ENCODE results near the gene CAMK1. TPM values are rescaled to one million over a fixed set of nuclear protein-coding genes. Genes with fewer than 3 reads are reported as not detected.

Gene CAMK1
- total RNA-seq, 1 donor from 2014 or later = 42.5 TPM

DNA sequence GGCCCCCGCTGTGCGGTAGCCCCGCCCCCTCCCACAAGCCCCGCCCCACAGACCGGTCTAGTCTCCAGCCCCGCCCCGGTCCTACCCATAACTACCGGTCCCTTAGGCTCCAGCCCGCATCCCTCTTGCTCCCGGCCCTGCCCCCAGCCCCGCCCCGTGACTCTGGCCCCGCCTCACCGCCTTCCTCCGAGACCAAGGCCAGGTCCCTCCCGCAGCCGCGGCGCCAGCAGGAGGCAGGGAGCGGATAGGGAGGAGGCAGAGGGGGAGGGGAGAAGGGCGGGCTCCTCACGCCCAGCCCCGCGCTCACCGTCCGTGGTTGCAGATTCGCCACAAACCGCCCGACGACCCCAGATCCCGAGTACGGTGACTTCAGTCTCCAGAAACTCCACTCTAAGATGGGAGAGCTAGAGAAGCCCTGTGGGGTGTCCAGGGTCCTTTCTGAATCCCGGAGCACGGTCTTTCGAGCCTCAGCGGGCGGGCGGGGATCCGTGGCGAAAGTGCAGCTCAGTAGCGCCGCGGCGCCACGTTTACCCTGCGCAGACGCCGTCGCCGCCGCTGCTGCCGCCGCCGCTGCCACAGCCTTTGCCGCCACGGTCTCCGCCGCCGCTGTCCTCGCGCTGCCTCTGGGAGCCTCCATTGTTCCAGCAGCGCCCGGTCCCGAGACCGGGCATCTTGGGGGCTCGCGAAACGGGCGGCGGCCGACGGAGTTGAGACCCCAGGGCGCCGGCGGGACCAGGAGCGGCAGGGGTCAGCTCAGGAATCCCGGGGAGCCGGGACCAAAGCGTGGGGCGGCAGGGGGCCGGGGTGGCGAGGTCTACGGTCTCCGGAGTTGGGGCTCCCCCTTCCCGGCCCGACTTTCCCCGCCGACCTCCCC, 38.3 kb downstream of the CAMK1 start, which contains the start of gene BRPF1:
TSS of gene BRPF1 (plus strand) at position 530 of the 874 bp plus-strand sequence. CDS start 2,406 bp downstream, outside the sequence.
- Histone ChIP-seq H3K27ac (peak within 1 kb of the TSS; percentile 94), H3K36me3 (peaks cover 0 to 10% of the 10 kb centered on the region in 2 donors), H3K9me3 (no peaks in the 10 kb centered on the region), H3K4me3 (peak within 1 kb of the TSS; percentile 65 to 87), H3K27me3 (no peaks in the 10 kb centered on the region), H3K4me1 (peaks cover 30% of the 10 kb centered on the region)
- intact Hi-C loops (cut with DNase I) = loop anchor here (10.0 kb wide), 2 partner anchors 63 to 183 kb away; partner anchors contain the start of genes ARPC4, IL17RC and TADA3
- peak; percentile 98 to 99 for DNase-seq (ENCODE audit: extremely low spot score in 2 of 2)
- TF ChIP-seq POLR2A (IDR thresholded peaks at IDR 0.05) (no peak), POLR2AphosphoS5 (IDR thresholded peaks at IDR 0.05; ENCODE audit: insufficient read depth in 1 of 2, low read depth in 1 of 2) (peak; percentile 84 to 88)
- TF ChIP-seq, protein P1, sequence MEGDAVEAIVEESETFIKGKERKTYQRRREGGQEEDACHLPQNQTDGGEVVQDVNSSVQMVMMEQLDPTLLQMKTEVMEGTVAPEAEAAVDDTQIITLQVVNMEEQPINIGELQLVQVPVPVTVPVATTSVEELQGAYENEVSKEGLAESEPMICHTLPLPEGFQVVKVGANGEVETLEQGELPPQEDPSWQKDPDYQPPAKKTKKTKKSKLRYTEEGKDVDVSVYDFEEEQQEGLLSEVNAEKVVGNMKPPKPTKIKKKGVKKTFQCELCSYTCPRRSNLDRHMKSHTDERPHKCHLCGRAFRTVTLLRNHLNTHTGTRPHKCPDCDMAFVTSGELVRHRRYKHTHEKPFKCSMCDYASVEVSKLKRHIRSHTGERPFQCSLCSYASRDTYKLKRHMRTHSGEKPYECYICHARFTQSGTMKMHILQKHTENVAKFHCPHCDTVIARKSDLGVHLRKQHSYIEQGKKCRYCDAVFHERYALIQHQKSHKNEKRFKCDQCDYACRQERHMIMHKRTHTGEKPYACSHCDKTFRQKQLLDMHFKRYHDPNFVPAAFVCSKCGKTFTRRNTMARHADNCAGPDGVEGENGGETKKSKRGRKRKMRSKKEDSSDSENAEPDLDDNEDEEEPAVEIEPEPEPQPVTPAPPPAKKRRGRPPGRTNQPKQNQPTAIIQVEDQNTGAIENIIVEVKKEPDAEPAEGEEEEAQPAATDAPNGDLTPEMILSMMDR (IDR thresholded peaks at IDR 0.05) = peak in 1 of 3 experiments; percentile 15

DNA sequence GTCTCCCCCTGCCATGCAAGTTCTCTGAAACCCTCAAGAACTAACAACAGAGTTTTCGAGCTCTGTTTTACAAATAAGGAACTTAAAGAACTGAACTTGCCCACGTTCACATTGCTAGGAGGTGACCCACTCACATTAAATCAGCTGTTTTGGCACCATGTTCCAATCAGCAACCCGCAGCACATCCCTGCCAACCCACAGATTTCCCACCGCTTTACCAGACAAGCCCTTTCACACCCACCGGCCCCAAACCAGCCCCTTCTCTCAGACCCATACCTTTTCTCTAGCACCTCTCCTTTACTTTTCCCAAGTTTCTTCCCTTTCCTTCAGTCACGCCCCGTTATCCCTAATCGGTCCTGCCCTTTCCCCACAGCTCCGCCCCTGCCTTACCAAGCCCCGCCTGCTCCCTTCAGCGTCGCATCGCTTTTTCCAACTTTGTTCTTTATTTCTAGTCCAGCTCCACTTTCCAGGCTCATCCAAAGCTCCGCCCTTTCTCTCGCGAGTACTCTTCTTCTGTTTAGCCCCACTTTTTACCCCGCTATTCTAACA, 39.0 kb downstream of the CAMK1 start:
- H3K9me3 ChIP-seq = no peaks in the 10 kb centered on the region
- peaks cover 0 to 9% of the 10 kb centered on the region in 2 donors for H3K36me3 ChIP-seq
- peak overlapping the region; percentile 94 for H3K27ac ChIP-seq
- H3K27me3 ChIP-seq = no peaks in the 10 kb centered on the region
- peaks cover 30% of the 10 kb centered on the region for H3K4me1 ChIP-seq
- no peak for DNase-seq (ENCODE audit: extremely low spot score in 2 of 2)
- intact Hi-C loops (cut with DNase I) = loop anchor here (10.0 kb wide), 2 partner anchors 64 to 184 kb away; partner anchors contain the start of genes ARPC4, IL17RC and TADA3
- TF ChIP-seq POLR2A (IDR thresholded peaks at IDR 0.05) (no peak), POLR2AphosphoS5 (IDR thresholded peaks at IDR 0.05; ENCODE audit: insufficient read depth in 1 of 2, low read depth in 1 of 2) (no peak)
- TF ChIP-seq, protein P1 (IDR thresholded peaks at IDR 0.05) = no peak
- peak overlapping the region; percentile 65 to 87 for H3K4me3 ChIP-seq

DNA sequence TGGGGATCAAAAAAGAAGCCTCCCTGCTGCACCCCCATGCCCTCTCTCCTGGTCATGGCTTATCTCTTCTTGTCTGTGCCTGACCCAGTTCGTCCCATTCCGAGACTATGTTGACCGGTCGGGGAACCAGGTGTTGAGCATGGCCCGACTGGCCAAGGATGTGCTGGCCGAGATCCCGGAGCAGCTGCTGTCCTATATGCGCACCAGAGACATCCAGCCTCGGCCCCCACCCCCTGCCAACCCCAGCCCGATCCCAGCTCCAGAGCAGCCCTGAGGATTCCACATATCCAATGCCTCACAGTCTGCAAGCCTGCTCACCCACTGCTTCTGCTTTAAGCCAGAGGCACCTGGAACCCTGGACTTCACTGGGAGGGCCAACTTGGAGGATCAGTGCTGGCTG, 40.3 kb downstream of the CAMK1 start:
- Histone ChIP-seq H3K36me3 (no peaks in the 10 kb centered on the region), H3K27ac (no peak overlapping the region)
- intact Hi-C loops (cut with DNase I) = no loop called here

DNA sequence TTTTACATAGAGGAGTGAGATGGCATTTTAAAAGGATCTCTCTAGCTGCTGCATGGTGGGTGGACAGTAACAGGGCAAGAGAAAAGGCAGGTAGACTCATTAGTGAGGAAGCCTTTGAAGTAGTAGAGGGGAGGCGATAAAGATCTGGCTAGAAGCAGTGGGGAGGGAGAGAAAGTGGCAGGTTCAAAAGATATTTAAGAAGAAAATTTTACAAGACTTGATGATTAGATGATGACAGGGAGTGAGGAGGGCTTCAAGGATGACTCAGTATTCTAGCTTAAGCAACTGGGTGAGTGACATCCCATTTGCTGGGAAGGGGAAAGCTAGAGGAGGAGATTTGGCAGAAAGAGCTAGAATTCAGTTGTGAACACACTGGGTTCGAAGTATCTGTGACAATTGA, 42.0 kb downstream of the CAMK1 start:
- no peak for DNase-seq (ENCODE audit: extremely low spot score in 2 of 2)
- Histone ChIP-seq H3K27me3 (no peaks in the 10 kb centered on the region), H3K27ac (no peak overlapping the region)

More for the DNA sequence above, 40.3 kb downstream of the CAMK1 start:
- Histone ChIP-seq H3K4me3 (no peak overlapping the region), H3K9me3 (no peaks in the 10 kb centered on the region), H3K27me3 (no peaks in the 10 kb centered on the region), H3K4me1 (peaks cover 30% of the 10 kb centered on the region)
- TF ChIP-seq POLR2AphosphoS5 (IDR thresholded peaks at IDR 0.05; ENCODE audit: insufficient read depth in 1 of 2, low read depth in 1 of 2) (no peak), POLR2A (IDR thresholded peaks at IDR 0.05) (no peak)
- TF ChIP-seq, protein P1 (IDR thresholded peaks at IDR 0.05) = no peak
- DNase-seq (ENCODE audit: extremely low spot score in 2 of 2) = no peak

More for the DNA sequence above, 42.0 kb downstream of the CAMK1 start:
- intact Hi-C loops (cut with DNase I) = no loop called here
- no peaks in the 10 kb centered on the region for H3K9me3 ChIP-seq
- peaks cover 14% of the 10 kb centered on the region for H3K4me1 ChIP-seq
- H3K36me3 ChIP-seq = no peaks in the 10 kb centered on the region
- no peak overlapping the region for H3K4me3 ChIP-seq
- TF ChIP-seq POLR2AphosphoS5 (IDR thresholded peaks at IDR 0.05; ENCODE audit: insufficient read depth in 1 of 2, low read depth in 1 of 2) (no peak), POLR2A (IDR thresholded peaks at IDR 0.05) (no peak)
- TF ChIP-seq, protein P1 (IDR thresholded peaks at IDR 0.05) = no peak
